ENCODE data around the gene MAP7D1. TPM values are rescaled to one million over a fixed set of nuclear protein-coding genes. Genes with fewer than 3 reads are reported as not detected.

Gene MAP7D1
- total RNA-seq, 1 experiment from 2014 or later = 49.9 TPM

DNA sequence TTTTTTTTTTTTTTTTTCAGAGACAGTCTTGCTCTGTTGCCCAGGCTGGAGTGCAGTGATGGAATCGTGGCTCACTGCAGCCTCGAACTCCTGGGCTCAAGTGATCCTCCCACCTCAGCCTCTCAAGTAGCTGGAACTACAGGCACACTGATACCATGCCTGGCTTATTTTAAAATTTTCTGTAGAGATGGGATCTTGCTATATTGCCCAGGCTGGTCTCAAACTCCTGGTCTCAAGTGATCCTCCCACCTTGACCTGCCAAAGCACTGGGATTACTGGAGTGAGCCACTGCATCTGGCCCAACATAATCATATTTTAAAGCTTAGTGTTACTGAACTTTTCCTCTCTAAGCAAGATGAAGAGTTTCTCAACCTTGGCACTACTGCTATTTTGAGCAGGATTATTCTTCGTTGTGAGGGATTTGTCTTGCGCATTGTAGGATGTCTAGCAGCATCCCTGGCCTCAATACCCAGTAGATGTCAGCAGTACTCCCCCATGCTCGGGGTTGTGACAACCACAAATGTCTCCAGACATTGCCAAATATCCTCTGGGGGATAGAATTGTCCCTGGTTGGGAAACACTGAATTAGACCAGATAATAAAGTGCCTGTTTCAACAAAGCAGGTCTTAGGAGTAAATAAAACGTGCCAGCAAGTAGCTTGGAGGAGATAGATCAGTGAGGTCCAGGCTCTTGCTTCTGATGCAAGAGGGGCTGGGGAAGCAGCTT lies 53.2 kb downstream of the MAP7D1 start:
- H3K27me3 ChIP-seq (ENCODE audit: insufficient read depth, low read length) = no peaks in the 10 kb centered on the region
- no peak overlapping the region for H3K18ac ChIP-seq (ENCODE audit: insufficient read length, low read depth, low read length)
- H2BK120ac ChIP-seq (ENCODE audit: low read depth, low read length, poor library complexity, severe bottlenecking) = no peak overlapping the region
- TF ChIP-seq, protein P1, sequence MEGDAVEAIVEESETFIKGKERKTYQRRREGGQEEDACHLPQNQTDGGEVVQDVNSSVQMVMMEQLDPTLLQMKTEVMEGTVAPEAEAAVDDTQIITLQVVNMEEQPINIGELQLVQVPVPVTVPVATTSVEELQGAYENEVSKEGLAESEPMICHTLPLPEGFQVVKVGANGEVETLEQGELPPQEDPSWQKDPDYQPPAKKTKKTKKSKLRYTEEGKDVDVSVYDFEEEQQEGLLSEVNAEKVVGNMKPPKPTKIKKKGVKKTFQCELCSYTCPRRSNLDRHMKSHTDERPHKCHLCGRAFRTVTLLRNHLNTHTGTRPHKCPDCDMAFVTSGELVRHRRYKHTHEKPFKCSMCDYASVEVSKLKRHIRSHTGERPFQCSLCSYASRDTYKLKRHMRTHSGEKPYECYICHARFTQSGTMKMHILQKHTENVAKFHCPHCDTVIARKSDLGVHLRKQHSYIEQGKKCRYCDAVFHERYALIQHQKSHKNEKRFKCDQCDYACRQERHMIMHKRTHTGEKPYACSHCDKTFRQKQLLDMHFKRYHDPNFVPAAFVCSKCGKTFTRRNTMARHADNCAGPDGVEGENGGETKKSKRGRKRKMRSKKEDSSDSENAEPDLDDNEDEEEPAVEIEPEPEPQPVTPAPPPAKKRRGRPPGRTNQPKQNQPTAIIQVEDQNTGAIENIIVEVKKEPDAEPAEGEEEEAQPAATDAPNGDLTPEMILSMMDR (conservative IDR thresholded peaks at IDR 0.05) = no peak
- Mint-ChIP-seq H3K27ac (peak overlapping the region in 2 of 3 experiments; percentile 55 to 91; a peak in 4 of 7 replicates), H3K4me1 (peaks cover 7 to 11% of the 10 kb centered on the region in 2 experiments), H3K36me3 (ENCODE audit: insufficient read depth in 1 of 3, low read depth in 3 of 3) (no peaks in the 10 kb centered on the region), H3K9me3 (no peaks in the 10 kb centered on the region), H3K27me3 (ENCODE audit: low read depth) (no peaks in the 10 kb centered on the region; the same call in none of the 2 replicates), H3K4me3 (no peak overlapping the region)
- no peak overlapping the region for H3T11ph ChIP-seq (ENCODE audit: low read length)
- no peak overlapping the region for H2BK15ac ChIP-seq (ENCODE audit: low read depth, low read length)
- H3K79me1 ChIP-seq (ENCODE audit: insufficient read depth, low read depth, low read length, poor library complexity, severe bottlenecking) = no peaks in the 10 kb centered on the region
- no peak overlapping the region for H3K14ac ChIP-seq (ENCODE audit: insufficient read depth, low read length)
- H4K8ac ChIP-seq (replicated peaks; ENCODE audit: insufficient read length, low read depth, low read length) = no peak overlapping the region
- no peak overlapping the region for H2BK20ac ChIP-seq (ENCODE audit: low read depth, low read length, poor library complexity, severe bottlenecking)
- H3K23me2 ChIP-seq (ENCODE audit: insufficient read length, low read depth, low read length, poor library complexity, severe bottlenecking) = no peaks in the 10 kb centered on the region
- H4K20me1 ChIP-seq (ENCODE audit: control insufficient read depth, insufficient read depth, insufficient read length) = no peaks in the 10 kb centered on the region
- H3K23ac ChIP-seq (ENCODE audit: insufficient read length, low read depth, low read length) = no peak overlapping the region
- H3K9me3 ChIP-seq (ENCODE audit: control insufficient read depth, low read depth, low read length) = no peaks in the 10 kb centered on the region
- H2AFZ ChIP-seq (ENCODE audit: low read length) = no peak overlapping the region
- H3K9ac ChIP-seq (ENCODE audit: extremely low read depth, insufficient read length, low read length) = no peak overlapping the region
- no peak overlapping the region for H3K4ac ChIP-seq (ENCODE audit: low read depth, low read length)
- no peak overlapping the region for H2AK5ac ChIP-seq (ENCODE audit: insufficient read length, low read length)
- no peak overlapping the region for H4K91ac ChIP-seq (ENCODE audit: insufficient read length, low read depth, low read length)
- H3K4me2 ChIP-seq (ENCODE audit: insufficient read depth, insufficient read length, low read length) = no peak overlapping the region
- H3K56ac ChIP-seq (ENCODE audit: insufficient read length, low read depth, low read length) = no peak overlapping the region
- H2BK12ac ChIP-seq (ENCODE audit: insufficient read length, low read depth, low read length) = no peak overlapping the region
- no peaks in the 10 kb centered on the region for H3K79me2 ChIP-seq (ENCODE audit: insufficient read depth, low read length)
- WGBS (ENCODE audit: extremely low coverage, insufficient read length, low lambda C conversion rate) = no CpG with 5 or more reads among the region's 6 CpGs
- no peaks in the 10 kb centered on the region for H3K4me1 ChIP-seq (ENCODE audit: insufficient read depth, low read length)
- H2BK5ac ChIP-seq (ENCODE audit: insufficient read length, low read length) = no peak overlapping the region
- H4K5ac ChIP-seq (ENCODE audit: insufficient read length, low read depth, low read length) = no peak overlapping the region
- H3K27ac ChIP-seq (ENCODE audit: insufficient read length, low read depth, low read length) = no peak overlapping the region
- DNase-seq = no peak
